ENCODE results near the gene CCDC127.
"Not testable (repeated sequence)": the region's sequence is repeated elsewhere in the genome, so short reads cannot be mapped to it uniquely, and the experiment has no call there.

The CCDC127 gene

DNA sequence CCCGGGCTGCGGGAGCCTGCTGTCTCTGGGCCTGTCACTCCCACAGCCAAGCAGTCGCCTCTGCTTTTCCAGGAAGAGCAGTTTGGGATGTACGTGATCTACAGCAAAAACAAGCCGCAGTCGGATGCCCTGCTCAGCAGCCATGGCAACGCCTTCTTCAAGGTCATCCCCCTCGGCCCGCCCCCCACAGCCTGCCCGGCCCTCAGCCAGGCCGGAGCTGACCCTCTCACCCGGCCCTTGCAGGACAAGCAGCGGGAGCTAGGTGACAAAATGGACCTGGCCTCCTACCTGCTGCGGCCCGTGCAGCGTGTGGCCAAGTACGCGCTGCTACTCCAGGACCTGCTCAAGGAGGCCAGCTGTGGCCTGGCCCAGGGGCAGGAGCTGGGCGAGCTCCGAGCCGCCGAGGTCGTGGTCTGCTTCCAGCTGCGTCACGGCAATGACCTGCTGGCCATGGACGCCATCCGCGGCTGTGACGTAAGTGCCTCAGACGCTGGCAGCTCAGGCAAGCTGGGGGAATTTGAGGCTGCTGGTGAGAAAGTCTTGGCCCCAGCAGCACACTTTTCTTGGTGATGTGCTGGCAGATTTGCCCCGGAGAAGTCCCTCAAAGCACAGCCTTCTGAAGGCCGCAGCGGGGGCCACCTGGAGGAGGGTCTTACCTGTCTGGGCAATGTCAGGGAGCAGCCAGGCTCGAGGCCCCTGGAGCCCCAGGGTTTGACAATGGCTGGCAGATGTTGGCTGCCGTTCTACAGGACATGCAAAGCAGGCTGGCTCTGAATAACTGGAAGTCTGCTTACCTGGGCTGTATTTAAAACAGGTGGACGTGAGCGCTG is 46.8 kb downstream of the CCDC127 start:
- peak; percentile 74 for DNase-seq

DNA sequence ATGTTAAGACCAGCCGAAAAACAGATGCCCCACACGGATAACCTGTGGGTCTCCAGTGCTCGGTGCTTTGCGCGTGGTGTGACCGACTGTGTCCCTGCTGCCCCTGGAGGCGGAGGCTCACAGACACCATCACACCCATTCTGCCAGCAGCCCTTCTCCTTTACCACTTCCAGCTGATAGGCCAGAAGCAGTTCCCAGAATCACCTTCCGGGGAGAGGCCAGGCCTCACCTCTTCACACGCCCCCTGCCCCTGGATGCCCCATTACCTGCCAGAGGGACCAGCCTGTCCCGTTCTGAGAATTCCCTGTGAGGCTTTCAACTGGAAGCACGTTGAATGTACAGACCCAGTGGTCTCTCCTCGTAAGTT is 48.2 kb downstream of the CCDC127 start:
- DNase-seq = no peak

DNA sequence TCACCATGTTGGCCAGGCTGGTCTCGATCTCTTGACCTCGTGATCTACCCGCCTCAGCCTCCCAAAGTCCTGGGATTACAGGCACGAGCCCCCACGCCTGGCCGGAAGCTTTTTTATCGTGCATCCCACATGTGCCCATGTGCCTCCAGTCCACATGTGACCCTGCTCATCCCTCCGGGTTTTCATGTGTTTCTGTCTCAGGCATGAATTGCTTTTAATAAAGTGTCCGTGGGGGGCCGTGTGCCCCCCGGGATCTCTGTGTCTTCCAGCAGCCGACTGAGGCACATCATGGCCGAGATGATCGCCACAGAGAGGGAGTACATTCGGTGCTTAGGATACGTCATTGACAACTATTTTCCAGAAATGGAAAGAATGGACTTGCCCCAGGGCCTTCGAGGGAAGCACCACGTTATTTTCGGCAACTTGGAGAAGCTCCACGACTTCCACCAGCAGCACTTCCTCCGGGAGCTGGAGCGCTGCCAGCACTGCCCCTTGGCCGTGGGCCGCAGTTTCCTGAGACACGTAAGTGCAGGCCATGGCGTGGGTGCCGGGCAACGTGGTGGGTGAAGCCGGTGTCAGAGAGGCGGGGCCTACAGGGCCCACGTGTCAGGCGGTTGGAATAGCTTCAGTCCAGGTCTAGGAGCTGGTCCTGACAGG is 48.8 kb downstream of the CCDC127 start:
- no peak for DNase-seq

DNA sequence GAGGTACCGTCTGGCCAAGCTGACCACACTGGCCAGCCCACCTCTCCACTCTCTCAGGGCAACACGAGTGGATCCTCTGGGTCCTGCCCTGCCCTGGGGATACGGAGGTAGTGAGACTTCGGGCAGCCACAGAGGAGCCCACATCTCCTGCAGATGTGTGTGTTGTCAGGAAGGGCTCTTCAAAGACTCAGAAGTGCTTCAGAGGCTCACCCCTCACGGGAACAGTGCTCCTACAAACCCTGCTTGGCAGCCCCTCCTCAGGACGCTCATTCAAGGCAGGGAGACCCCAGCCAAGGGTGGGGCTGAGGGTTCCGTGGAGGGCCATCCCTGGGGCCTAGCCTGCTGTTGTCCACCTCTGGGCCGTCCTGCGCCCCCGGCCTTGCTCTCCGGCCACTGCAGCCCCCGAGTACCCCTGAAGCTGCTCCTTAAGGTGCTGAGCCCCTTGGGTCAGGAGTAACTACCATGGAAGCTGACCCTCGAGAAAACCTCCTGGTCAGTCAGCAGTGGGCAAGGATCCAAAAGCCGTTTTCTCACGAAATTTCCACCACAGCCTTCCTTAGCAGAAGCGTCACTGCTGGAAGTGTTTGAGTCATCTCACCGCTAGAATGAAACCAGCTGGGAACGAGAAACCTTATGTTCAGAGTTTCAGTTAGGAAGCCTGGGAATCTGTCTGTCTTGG is 49.8 kb downstream of the CCDC127 start:
- no peak for DNase-seq

DNA sequence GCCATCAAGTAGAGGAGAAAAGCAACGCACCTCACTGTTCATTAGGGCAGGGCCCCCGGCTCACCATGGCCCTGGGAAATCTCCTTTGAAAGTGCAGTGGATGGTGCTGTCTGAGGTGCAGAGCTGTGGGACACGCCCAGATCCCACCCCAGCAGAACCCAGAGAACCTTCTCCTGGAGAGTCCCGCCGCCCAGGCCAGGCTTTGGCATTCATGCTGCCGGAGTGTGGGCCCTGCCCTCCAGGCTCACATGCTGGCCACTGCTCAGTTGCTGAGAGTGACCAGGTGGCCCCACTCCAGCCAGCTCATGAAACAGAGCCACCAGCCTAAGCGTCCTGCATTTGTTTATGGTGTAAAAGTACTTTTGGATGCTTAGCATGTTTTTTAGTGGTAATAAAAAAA is 50.4 kb downstream of the CCDC127 start:
- no peak for DNase-seq

DNA sequence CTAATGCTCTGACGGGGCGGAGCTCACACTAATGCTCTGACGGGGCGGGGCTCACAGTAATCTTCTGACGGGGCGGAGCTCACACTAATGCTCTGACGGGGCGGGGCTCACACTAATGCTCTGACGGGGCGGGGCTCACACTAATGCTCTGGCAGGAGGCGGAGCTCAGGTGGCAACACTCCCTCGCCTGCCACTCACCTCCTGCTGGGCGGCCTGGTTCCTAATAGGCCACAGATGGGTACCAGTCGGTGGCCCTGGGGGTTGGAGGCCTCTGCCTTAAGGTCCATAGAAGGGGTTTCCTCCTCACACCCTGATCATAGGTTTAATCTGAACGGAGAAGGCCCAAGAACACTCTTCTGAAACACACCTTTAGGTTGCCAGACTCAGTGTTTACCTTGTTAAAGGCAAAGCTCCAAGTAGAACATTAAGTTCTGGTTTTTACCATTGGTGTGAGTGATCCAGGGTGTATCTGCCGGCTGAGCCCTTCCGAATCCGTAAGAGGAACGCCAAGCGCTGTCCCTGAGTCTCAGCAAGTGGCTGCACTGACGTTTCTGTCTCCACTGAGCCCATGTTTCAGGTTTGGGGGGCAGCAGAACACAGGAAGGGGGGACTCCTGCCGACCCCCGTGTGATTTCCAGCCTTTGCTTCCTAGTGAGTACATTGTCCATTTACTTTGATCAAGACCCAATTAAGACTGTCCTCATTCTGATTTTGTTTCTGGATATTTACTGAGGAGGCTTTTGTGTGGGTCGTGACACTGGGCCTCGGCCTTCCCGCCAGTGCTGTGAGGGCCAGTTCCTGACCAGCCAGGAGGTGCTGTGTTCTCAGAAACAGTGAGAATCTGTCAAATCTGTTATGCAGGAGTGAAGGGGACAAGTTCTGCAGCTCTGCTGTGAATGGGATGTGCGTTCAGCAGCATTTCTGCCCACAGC is 51.2 kb downstream of the CCDC127 start:
- no peak for DNase-seq

DNA sequence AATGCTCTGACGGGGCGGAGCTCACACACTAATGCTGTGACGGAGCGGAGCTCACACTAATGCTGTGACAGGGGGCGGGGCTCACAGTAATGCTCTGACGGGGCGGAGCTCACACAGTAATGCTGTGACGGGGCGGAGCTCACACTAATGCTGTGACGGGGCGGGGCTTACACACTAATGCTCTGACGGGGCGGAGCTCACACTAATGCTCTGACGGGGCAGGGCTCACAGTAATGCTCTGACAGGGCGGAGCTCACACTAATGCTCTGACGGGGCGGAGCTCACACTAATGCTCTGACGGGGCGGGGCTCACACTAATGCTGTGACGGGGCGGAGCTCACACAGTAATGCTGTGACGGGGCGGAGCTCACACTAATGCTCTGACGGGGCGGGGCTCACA is 53.2 kb downstream of the CCDC127 start:
- DNase-seq = not testable (repeated sequence)

DNA sequence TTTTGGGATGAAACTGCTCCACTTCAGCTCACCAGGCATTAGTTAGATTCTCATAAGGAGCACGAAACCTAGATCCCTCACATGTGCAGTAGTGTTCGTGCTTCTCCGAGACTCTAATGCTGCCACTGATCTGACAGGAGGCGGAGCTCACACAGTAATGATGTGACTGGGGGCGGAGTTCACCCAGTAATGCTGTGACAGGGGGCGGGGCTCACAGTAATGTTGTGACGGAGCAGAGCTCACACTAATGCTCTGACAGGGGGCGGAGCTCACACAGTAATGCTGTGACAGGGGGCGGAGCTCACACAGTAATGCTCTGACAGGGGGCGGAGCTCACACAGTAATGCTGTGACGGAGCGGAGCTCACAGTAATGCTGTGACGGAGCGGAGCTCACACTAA is 53.7 kb downstream of the CCDC127 start:
- DNase-seq = no peak

DNA sequence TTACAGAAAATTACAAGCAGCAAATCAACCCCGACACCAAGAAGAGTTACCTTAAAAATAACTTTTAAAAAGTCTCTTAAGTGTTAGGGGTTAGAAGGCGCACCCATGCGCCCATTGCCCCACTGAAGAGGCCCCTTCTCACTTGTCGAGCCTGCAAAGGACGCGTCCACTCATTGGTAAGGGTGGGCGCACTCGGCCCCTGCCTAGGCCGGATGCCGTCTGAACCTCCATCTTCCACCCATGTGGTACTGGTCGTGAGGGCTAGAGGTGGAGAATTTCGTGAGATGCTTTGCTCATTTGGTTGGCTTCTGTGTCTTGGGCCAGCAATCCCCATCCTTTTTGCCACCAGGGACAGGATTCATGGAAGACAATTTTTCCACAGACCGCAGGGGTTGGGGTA is 54.1 kb downstream of the CCDC127 start:
- no peak for DNase-seq

DNA sequence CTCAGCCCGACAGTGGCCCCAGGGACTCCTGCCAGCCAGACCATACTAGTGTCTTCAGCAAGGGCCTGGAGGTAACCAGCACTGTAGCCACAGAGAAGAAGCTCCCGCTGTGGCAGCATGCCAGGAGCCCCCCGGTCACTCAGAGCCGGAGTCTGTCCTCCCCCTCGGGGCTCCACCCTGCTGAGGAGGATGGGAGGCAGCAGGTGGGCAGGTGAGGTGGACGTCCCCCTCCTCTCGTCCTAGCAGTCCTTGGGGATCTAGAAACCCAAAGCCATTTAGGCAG is 54.7 kb downstream of the CCDC127 start:
- no peak for DNase-seq

DNA sequence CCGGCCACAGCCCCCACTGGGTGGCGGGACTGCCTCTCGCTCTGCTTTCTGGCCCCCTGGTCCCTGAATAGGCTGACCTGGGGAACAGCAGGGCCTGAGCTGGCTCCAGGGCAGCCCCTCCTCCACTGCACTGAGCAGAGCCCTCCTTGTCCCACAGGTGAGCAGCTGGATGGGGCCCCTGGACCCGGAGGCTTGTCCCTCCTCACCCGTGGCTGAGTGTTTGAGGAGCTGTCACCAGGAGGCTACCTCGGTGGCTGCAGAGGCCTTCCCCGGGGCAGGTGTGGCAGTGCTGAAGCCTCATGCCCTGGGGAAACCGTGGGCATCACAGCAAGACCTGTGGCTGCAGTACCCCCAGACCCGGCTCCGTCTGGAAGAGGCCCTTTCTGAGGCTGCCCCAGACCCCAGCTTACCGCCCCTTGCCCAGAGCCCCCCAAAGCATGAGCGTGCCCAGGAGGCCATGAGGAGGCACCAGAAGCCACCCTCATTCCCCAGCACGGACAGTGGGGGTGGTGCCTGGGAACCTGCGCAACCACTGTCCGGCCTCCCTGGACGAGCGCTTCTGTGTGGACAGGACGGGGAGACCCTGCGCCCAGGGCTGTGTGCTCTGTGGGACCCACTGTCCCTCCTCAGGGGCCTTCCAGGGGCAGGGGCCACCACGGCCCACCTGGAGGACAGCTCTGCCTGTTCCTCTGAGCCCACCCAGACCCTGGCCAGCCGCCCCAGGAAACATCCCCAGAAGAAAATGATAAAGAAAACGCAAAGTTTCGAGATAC is 55.2 kb downstream of the CCDC127 start:
- DNase-seq = no peak

DNA sequence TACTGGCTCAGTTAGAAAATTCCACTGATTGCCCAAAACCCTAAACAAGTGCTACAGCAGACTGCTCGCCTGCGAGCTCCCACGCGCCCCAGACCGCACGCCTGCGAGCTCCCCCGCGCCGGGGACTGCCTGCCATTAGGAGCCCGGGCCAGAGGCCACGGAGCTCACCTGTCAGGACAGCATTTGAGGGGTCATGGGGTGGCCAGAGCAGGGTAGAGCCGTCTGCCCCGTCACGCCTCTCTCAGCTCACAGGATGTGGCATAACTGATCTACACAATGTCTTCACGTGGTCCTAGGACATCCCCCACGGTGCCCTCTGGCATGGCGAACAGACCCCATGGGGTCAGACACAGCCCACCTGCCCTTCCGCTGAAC is 55.8 kb downstream of the CCDC127 start:
- no peak for DNase-seq

DNA sequence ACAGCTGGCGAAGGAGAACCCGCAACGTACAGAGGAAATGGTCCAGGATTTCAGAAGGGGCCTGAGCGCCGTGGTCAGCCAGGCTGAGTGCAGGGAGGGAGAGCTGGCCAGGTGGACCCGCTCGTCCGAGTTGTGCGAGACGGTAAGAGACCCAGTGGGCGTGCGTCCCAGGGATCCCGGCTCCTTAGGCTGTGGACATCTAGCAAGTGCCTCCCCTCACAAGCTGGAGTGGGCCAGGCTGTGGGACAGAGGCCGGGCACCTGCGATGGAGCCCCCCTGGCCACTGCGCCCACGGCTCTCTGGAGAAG is 56.2 kb downstream of the CCDC127 start:
- no peak for DNase-seq

DNA sequence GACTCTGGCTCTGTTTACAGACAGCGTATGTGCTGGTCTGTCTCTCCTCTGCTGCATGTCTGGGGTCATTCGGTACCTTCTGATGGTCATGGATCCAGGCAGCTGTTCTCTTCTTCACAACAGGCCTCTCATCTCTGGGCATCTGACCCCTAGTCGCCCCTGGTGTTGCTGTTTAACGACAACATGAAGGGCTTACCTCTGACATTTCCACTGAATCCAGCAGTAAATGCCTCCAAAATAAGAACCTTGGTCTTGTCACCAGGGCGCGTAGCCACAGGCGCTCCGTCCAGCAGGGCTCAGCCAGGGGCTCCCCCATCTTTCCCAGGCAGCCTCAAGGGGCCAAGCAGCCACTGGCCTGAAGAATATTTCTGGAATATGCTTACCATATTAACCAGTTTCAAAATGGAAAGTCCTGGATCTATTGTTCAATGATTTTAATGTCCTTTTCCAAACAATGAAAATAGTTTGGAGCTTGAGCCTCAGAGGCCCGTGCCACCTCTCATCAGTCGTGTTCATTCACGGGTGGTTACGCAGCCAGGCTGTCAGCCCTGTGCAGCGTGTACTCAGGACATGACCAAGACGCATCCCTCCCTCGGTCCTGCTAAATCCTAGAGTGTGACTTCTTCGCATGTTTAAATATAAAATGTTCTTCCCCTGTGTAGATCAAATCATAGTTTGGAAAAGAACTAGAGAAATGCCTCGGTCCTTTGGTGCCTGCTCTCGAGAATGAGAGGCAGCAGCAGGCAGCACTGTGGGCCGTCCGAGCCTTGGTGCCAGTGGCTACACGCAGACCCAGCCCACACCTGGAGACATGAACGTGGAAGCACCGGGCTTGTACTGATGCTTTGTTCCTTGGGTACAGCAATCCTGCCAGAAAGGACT is 56.8 kb downstream of the CCDC127 start:
- DNase-seq = no peak

DNA sequence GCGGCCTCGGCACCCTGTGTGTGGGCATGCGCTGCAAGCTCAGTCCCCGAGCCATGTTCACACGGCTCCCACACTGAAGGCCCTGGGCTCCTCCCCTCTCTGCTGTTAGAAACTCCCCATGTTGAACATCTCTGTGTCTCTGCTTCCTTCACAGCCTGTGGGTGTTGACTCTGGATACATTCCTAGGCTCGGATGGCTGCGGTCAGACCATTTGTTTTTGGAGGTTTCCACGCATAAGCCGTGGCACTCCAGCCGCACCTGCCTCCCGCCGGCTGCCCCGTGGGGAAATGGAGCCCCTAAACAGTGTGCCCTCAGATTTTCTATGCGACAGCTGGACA is 57.8 kb downstream of the CCDC127 start:
- no peak for DNase-seq

DNA sequence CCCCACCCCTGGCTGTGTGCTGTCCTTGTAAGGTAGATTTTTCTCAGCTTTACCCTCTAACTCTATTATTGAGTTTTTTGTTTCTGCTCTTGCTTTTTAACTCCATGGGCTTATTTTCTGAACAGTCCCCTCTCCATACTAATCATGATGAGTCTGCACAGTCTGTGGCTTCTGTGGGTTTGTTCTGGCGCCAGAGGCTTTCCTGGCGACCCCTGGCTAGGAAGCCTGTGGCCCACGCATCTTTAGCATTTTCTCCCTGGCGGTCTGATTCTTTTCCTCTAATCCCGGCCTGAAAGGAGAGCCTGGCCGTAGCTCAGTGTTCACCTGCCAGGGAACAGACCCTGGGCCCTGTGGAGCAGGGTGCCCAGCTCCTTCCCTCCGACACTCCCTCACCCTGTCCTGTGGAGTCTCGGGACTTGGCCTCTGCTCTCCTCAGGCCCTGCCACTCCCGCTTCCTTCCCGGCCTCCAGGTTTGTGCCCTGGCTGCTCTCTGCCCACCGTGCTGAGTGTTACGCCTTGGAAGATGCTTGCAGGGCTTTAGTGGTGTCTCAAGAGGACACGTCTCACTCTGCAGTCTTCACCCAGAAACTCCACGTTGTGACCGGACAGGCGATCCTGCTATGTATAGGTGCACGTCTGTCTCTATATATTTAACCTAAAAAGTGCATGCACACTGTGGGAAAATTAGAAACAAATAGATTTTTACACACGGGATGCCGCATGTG is 58.3 kb downstream of the CCDC127 start:
- DNase-seq = no peak

DNA sequence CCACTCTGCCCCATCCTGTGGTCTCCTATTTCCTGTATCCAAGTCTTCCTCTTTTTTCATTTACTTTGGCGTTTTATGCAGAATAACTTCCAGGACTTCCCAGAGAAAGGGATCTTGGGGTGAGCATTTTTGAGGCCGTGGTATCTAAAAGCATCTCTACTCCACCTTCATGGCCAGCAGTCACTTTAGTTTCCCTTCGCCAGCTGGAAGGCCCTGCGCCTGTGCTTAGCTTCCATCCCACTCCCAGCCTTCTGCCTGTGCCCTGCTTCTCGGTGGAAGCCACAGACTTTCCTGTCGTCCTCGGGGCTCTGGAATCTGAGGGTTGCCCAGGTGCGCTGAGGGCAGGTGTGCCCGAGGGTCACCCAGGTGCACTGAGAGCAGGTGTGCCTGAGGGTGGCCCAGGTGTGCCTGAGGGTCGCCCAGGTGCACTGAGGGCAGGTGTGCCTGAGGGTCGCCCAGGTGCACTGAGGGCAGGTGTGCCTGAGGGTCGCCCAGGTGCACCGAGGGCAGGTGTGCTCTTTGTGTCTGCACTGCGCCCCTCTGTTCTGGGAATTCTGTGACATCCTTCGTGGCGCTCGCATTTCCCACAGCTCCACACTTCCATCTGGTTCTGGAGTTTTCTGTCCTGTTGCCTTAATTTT is 59.0 kb downstream of the CCDC127 start:
- no peak for DNase-seq

DNA sequence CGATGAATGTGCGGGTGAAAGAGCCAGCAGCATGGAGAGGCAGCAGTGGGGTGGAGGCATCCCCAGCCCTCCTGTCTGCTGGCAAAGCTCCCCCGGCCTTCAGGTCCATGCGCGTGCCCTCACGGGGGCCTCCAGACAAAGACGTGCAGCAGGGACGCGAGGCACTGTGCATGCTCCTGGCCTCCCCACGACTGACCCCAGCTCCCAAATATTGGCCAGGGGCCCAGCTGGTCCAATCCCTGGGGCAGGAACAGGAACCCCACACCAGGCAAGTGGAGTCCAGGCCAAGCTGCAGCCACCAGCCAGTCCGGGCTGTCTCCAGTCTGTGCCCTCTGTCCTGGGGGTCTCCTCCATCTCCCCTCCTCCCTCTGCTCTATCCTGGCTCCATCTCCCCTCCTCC is 60.2 kb downstream of the CCDC127 start:
- DNase-seq = no peak

DNA sequence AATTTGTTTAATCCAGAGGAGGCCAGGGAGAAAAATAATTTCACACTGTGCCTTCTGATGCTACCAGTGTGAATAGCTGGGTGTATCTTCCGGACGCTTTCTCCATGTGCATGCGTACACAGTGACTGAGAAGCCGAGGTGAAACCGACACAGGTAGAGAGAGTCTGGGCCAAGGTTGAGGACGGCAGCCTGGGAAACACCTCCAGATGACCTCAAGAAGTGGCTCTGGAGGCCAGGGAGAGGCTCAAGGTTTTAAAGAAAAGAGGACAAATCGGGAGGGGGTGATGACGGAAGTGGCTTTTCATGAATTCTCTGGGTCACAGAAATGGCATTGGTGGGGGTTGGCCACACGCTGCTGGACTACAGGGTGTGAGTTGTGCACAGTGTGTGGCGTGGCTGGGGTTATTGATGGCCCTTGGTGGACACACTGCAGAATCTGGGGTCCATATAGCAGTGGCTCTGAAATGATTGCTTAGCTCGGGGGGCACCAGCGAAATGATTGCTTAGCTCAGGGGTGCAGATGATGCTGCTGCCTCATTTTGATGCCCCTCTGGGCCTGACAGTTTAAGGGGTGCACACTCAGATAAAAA is 60.7 kb downstream of the CCDC127 start:
- DNase-seq = no peak

DNA sequence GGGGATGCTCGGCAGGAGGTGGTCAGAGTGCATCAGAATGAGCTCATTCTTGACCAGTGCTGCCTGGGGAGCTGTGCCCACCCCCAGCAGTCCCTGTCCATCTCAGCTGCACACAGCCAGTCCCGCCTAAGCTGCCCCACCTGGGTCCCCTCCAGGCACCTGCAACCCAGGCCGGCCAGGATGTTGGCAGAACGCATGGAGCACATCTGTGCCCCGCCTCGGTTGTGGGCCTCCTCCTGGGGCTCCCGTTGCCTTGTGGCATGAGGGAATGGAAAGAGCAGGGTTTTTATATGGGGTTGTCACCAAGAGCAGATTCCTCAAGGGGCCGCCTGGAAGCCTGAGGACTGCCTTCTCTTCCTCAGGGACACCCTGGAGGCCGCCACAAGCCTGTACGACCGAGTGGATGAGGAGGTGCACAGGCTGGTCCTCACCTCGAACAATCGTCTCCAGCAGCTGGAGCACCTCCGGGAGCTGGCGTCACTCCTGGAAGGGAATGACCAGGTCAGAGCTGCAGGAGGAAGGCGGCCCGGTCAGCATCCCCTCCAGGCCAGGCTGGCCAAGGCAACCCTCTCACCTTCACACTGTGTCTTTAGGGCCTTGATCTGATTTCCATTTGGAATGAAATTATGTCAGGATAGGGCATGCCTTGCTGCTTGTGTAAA is 61.4 kb downstream of the CCDC127 start:
- DNase-seq = no peak
